C4-2B (cell line): Measurements from ENCODE around the gene MSANTD4.
A peak's percentile ranks its signal among the peaks of the same experiment; 100 is the strongest.
"Not testable (repeated sequence)": the region's sequence is repeated elsewhere in the genome, so short reads cannot be mapped to it uniquely, and the experiment has no call there.

Experiments used
- H3K27ac ChIP-seq: fragments of 450-650 bp; 2 replicates; pipeline ENCODE4 v1.5.1; 2017
- CTCF ChIP-seq: fragments of 450-650 bp; conservative IDR thresholded peaks from 2 replicates; pipeline ENCODE4 v1.5.1; 2017; ENCODE audit warnings: mild to moderate bottlenecking
- ZFX ChIP-seq: fragments of 450-650 bp; IDR thresholded peaks from 2 replicates; pipeline ENCODE4 v1.6.1; 2017

Gene MSANTD4

DNA sequence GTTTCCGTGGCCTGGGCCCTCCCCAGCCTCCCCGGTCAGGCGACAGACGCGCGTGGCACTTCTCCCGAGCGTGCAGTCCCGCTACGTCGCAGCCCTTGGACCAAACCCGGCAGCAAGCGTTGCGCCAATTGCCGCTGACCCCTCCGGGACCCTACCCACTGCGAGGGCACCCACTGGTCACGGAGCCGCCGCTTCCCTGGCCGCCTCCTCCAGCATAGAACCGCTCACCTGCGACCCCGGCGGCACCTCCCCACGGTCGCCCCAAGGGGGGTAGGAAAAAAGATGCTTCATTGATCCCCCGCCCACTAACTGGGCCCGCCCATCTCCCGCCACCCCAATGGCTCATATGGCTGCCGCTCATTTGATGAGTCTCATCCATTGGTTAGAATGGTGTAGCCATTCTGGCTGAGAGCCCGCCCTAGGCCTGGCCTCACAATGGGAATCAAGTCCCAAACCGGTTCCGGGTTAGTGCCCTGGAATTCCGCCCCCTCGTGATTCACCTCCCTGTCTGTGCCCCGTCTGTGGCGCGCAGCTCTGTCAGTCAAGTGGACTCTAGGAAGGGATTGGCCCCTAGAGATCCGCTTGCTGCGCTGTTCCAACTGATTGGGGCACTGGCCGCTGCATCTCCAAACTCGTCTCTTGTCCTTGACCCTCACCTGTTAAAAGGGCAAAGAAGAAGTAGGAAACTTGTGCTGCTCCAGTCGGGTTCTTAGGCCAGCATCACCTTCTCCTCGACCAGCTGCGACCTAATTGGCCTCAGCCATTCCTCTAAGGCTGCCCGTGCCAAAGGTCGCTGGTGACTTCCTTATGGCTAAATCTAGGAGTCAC is at the start of gene MSANTD4:
Gene MSANTD4 (minus strand): TSS at position 274 of the 828 bp plus-strand sequence. CDS start 11,323 bp downstream, outside the sequence.
- TF ChIP-seq CTCF = no peak
- no peak for TF ChIP-seq ZFX
- peak within 1 kb of the TSS; percentile 71 for H3K27ac ChIP-seq

DNA sequence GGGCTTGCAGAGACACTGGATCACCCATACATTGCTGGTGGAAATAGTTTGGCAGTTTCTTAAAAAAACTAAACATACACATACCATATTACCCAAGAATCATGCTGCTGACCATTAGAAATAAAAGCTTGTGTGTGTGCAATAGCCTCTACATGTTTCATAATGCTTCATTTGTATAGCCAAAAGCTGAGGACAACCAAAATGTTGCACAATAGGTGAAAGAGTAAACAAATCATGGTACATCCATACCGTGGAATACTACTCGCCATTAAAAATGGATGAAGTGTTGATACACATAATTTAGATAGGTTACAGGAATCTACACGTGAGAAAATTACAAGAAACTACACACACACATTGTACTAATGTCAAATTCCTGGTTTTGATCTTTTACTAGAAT is 48.6 kb upstream of the MSANTD4 start:
- H3K27ac ChIP-seq = no peak overlapping the region
- TF ChIP-seq CTCF (no peak), ZFX (no peak)

DNA sequence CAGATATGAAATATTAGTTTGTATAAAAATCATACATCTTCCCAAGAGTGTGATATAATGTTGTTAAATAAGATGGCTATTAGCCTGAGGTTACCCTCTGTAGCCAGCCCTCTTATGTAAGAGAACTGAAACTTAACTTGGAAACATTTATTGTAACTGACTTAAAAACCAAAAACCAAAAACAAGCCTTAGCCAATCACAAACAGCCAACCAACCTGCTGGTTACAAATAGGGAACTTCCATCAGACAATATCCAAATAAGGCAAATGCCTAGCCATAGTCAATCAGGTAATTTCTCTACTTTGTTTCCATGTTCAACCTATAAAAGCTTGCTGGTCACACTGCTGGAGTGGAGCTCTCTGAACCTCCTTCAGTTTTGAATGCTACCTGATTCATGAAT is 41.0 kb upstream of the MSANTD4 start:
- no peak overlapping the region for H3K27ac ChIP-seq
- no peak for TF ChIP-seq CTCF
- TF ChIP-seq ZFX = no peak

DNA sequence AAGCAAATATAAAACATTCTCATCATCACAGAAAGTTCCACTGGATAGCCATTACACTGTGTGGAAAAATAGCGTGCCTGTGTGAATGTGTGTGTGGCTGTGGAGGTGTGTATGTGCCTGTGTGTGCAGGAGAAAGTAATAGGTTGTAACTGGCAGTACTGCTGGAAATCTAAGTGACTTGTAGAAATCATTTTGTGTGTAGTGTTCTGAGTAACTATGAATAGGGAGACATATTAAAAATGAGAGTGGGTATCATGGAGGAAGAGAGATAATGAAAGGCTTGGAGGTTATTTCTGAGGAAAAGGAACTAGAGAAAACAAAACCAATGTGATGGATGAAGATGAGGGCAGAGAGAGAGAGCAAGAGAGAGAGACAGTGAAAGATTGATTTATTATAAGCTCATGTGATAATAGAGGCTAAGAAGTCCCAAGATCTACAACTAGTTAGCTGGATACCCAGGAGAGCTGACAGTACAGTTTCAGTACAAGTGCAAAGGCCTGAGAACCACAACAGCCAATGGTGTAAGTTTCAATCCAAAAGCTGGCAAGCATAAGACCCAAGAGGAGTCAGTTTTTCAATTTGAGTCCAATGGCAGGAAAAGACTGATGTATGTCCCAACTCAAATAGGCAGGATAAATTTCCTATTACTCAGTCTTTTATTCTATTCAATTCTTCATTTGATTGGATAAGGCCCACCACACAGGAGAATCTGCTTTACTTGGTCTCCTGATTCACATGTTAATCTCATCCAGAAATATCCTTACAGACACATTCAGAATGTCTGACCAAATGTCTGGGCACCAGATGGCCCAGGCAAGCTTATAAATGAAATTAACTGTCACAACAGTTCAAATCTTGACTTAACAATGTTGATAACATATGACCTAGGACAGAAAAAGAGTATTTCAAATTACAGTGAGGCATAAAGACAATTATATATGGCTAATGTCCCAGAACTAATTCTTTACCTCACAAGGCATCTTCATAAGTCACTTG is 40.2 kb upstream of the MSANTD4 start:
- TF ChIP-seq ZFX (no peak), CTCF (no peak)
- no peak overlapping the region for H3K27ac ChIP-seq

DNA sequence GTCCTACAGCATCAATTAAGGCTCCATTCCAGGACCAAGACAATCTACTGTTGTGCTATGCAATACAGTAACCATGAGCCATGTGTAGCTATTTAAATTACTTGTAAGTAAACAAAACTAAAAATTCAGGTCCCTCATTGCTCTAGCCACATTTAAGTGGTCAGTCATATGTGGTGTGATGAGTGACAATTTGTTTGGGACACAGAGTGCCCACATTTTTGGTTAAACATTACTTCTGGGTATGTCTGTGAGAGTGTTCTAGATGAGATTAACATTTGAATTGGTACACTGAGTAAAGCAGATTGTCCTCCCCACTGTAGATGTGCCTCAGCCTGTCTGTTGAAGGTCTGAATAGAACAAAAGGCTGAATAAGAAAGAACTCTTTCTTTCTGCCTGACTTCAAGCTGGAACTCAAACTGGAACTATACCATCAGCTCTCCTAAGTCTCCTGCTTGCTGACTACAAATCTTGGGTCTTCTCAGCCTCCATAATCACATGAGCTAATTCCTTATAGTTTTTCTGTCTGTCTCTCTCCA is 39.3 kb upstream of the MSANTD4 start:
- H3K27ac ChIP-seq = no peak overlapping the region
- TF ChIP-seq ZFX (no peak), CTCF (no peak)

DNA sequence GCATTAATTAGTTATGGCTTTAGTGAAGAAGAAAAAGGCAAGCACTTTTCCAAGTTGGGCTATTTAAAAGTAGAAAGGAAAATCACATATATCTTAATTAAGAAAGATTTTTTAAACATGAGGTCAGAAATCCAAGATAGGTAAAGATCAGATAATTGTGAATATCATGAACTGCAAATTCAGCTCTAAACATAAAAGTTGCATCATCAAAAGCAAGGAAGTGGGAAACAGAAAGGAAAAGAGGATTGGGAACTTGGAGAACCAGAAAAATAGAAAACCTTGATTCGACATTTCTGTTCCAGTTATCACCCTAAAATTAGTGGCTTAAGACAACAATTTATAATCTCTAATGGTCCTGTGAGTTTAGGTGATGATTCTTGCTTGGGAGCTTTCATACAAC is 37.6 kb upstream of the MSANTD4 start:
- no peak for TF ChIP-seq ZFX
- no peak for TF ChIP-seq CTCF
- H3K27ac ChIP-seq = no peak overlapping the region

GRCh38 chr11:106058377-106058776 is 36.3 kb upstream of the MSANTD4 start:
- H3K27ac ChIP-seq = not testable (repeated sequence)
